Panc1 (cell line): Measurements from ENCODE around the gene ITGAD.

Source experiments
- CTCF ChIP-seq: fragments of 450-650 bp; IDR thresholded peaks from 2 replicates; pipeline ENCODE4 v1.5.1; 2017; ENCODE audit warnings: mild to moderate bottlenecking
- POLR2AphosphoS5 ChIP-seq: IDR thresholded peaks from 2 replicates; pipeline ENCODE4 v1.6.1; 2012; ENCODE audit warnings: mild to moderate bottlenecking, low read depth, low read length, moderate library complexity
- REST ChIP-seq, 2 experiments: IDR thresholded peaks; 2 replicates each; pipeline ENCODE4 v1.6.1; 2011 to 2012; ENCODE audit warnings: low read depth in 2 of 2, control low read depth in 1 of 2, low read length in 1 of 2, mild to moderate bottlenecking in 1 of 2, moderate library complexity in 1 of 2; ENCODE audit not compliant: insufficient read depth in 1 of 2
- TCF7L2 ChIP-seq: IDR thresholded peaks from 2 replicates; pipeline ENCODE4 v1.6.1; 2011; ENCODE audit warnings: mild to moderate bottlenecking, low read depth, low read length, inconsistent platforms

GRCh38 chr16:31416371-31416770 is 23.2 kb downstream of the ITGAD start:
- no peak for TF ChIP-seq CTCF
- TF ChIP-seq TCF7L2: no peak
- TF ChIP-seq POLR2AphosphoS5: no peak
- TF ChIP-seq REST (IDR thresholded peaks at IDR 0.05; ENCODE audit: insufficient read depth in 1 of 2, low read depth in 2 of 2, low read length in 1 of 2): no peak
